HG03460 (cell line): ENCODE data around the gene EPHA2.

Source experiments
- ATAC-seq: cut with Tn5 transposase; IDR thresholded peaks from one replicate; pipeline ENCODE4 v1.9.1; 2021; ENCODE audit not compliant: unreplicated experiment

Gene EPHA2

DNA sequence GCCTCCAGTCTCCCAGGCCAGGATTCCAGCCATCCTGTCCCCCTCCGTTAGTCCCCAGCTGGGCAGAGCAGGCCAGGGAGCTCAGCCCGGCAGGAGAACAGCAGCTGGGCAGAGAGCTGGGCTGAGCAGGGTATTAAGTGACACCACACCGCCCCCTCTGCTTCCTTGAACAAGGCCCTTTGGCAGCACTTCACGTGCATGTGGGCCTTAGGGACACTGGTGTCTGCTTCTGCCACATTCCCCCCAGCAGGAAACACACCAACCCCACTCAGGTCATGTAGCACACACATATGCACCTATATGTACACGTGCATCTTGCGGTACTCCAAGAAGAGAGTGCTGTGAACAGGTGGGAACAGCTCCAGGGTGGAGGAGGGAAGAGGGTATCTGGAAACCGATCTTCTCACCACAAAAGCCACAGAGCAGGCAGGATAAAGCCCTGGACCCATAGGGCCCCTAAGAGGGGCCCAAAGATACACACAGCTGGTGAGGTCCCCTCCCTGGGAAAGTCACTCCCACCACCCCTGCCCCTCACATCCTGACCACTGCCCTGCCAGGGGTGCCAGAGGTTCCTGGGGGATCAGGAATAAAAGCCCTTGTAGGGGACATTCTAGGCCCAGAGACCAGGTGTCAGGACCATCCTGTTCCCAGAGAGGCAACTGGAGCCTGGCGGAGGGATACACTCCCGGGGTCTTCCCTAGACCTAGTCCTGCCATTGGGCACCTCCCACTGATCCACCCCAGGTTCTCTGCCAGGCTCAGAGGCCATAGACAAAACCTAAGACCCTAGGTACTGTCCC is 4.5 kb downstream of the EPHA2 start:
- ATAC-seq: no peak

DNA sequence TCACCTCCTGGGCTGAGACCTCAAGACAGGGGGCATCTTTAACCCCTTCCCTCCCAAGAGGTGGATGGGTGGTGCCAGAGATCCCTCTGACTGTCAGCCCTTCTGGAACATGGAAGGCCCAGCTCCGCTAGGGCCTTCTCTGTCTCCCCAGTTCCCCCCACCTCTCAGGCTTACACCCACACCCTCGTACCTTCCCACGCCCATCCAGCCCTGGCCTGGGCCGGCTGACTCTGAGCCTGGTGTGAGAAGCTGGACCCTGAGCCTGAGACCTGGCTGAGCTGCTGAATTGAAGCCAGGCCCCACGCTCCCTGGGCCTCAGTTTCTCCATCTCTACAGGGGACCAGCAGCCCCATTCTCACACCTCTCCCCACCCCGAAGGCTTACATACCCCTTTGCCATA is 5.4 kb downstream of the EPHA2 start:
- ATAC-seq: no peak

DNA sequence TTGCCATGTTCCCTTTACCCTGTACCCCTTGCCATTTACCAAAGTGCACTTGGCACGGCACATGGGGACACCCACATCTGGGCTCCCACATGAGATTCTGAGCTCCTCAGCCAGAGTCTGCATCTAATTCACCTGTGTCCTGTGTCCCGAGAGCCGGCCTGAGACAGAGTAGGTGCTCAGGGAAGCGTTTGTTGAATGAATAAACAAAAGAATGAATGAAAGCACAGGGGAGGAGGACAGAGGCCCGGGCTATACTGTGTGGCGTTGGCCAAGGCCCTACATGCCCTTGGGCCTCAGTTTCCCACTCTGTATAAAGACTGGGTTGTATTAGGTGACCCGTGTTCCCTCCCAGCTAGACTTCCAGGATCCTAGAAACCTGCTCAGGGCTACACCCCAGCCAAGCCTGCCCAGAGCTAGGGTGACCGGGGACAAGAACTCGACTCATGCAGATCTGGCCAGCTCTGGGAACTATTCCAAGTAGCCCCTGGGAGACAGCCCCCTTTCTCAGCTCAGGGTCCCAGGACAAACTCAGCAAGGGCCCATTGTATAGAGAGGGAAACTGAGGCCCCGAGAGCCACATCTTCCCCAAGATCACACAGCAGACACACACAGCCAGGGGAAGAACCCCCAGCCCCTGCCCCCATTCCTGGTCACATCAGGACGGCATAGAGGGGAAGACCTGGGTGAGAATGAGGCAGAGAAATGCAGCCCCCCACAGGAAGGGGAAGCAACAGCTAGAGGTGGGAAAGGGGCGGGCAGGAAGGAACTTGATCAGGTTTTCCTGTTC is 6.0 kb downstream of the EPHA2 start:
- no peak for ATAC-seq

DNA sequence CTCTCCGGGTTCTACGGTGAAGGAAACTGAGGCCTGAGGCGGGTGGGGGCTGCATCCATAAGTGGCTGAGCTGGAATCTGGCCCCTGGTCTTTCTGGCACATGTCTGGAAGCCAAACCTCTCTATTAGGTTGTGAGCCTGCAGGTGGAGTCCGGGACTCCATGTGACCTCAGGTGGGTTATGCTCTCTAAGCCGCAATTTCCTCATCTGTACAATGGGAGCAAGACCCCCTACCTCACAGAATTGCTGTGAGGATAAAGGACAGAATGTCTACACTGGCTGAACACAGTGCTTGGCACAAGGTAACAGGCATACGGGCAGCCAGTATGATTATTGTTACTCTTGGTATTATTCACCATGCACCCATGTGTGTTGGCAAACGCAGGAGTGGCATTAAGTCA is 6.7 kb downstream of the EPHA2 start:
- ATAC-seq: no peak

DNA sequence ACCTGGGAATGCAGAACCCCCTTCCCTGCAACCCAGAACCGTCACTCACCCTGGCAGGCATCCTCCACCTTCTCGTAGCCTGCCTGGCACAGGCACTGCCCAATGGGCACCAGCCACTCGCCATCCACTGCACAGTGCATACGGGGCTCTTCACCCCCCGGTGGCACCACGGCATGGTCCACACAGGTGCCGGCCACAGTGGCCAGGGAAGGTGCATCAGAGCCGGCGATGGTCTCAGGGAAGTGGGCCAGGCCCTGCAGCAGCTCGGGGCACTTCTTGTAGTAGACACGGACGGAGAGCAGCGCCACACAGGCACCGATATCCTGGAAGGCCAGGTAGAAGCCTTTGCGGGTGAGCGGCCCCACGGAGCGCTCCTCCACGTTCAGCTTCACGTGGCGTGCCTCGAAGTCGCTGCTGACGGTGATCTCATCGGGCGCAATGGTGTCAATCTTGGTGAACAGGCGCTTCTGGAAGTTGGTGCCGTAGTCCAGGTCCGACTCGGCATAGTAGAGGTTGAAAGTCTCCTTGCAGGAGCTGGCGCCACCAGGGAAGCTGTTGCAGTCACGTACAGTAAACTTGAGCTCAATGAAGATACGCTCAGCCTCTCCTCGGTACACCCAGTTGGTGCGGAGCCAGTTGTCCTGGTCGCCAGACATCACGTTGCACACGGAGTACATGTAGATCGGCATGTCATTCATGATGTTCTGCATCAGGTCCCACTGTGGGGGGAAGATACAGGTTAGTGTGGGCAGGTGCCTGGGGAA is 7.4 kb downstream of the EPHA2 start:
- ATAC-seq: no peak

DNA sequence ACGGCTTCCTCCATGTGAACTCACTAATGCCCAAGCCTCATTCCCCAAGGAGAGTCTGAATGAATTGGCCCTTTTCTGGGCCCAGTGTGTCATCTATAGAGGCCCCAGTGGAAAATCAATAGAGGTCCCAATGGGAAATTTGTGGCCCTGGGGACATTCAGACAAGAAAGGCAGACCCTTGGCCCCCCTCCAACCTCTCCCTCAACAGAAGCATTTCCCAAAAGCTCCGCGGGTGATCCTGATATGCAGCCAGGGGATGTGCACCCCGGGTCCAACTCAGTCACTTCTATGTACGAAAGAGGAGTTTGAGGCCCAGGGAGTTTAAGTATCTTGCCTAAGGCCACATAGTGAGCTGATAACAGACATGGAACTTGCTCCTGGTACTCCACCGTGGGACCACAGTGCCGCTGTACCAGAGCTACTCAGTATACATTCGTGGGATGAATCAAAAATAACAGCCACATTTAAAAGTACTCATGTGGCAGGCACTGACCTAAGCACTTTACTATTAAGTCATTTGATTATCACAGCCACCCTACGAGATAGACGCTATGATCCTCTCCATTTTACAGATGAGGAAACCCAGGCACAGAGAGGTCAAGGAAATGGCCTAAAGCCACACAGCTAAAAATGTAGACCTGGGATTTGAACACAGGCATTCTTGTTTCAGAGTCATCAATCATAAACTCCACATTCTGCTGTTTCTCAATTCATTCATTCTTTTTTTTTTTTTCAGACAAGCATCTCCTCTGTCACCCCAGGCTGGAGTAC is 8.5 kb downstream of the EPHA2 start:
- ATAC-seq: no peak

DNA sequence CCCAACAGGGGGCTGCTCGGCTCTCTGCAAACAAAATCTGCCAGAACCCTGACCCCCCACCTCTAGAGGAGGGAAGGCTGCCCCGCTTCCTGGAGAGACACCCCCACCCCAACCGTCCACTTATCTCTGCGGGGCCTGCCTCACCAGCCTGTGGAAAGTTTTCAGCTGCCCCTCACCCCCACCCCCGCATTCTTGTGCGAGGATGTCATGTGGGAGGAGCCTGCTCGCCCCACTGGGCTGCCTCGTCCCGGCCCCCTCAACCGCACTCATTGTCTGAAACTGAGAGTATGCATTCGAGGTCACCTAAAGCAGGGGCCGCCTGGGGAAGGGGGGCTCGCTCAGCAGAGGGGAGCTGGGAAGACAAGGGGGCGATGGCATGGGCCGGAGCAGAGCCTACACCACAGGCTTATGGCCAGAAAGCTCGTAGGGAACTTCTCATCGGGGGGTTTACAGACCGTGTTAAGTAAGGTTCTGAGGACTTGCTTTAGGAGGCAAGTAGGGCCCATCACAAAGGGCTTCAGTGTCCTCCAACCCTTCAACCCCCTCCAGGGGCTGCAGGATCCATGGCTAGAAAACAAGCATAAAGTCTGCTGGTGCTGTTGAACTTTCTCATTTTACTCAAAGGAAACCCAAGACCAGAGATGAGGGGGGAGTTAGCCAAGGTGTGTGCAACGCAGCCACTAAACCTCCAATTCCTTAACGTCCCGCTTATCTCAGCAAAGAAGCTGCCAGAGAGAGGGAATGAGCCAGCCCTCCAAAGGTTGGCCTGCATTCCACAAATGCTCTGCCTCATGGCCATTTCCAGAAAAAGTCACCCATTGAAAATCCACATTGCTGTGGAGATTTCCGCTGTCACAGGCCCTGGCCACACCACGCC is 9.4 kb downstream of the EPHA2 start:
- no peak for ATAC-seq

DNA sequence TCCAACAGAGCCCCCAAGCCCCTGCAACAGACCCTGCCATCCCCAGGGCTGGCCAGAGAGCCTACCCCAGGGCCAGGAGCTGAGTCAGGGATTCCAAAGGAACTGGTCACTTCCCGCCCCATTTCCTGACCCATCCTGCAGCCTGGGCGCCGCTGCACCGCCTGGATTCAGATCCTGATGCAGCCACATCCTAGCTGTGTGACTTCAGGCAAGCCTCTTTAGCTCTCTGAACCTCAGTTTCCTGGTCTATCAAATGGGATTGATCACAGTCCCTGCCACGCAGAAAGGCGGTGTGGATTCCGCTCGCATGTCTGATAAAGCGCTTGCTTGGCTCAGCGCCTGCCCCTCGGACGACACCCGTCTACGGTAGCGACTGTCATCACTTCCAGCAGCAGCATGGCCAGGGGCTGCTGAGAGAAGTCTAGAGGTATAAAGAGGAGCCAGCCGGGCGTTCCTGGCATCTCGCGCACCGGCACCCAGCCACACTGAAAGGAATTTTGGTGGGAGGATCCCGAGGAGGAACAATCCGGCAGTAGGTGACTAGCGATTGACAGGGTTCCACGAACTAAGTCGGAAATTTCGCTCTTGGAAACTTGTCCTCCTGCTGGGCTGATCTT is 10.1 kb downstream of the EPHA2 start:
- ATAC-seq: no peak

DNA sequence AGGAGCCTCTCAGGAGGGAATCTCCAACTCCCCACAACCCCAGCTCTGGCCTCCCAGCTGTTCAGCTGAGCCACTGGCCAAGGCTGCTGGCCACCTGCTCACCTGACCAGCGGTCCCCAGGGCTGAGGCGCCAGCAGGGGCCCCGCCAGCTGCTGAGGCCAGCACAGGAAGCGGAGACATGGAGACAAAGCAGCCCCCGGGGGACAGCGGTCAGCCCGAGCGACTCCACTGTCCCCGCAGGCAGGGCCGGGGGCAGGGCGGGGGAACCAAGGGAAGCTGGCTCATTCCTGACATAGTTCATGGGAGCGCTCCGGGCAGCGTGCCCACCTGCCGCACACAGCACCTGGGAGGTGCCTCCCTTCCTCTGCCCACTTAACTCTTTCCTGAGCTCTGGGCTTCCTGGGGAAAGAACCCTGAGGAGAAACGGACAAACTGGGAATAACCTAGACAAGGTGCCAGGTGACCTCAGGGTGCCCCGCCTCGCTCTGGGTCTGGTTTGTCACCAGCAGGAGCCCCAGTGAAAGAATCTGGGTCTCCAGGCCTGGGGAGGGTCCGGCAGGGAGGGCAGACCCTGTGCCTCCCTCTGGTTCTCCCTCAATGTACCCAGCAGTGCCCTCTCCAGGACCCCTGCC is 10.7 kb downstream of the EPHA2 start:
- no peak for ATAC-seq

DNA sequence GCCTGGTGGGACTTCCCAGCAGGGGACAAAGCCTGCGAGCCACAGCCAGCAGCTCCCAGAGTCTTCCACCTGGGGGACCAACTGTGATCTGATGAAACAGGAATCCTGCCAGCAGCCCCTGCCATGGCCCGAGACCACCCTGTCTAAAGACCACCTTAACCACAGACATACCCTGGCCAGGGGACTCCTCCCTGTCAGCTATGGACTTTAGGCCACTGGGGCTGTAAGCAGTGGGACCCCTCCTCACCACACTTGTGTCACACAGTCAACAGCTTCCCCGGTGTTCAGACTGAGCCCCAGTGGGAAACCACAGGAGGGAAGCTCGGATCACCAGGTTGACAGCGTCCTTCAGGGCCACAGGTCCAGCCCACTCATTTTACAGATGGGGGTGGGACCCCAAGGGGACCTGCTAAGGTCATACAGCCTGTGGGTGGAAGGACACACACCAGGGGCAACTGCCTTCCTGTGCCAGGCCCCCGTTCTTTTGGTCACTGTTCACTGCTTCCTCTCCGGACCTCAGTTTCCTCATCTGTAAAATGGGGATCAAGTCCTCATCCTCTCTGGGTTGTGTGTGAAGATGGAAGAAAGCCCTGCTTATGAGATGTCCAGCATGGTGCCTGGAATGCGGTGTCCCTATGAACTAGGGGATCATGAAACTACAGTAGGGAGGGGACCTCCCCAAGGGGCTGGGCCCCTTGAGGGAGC is 11.4 kb downstream of the EPHA2 start:
- no peak for ATAC-seq

DNA sequence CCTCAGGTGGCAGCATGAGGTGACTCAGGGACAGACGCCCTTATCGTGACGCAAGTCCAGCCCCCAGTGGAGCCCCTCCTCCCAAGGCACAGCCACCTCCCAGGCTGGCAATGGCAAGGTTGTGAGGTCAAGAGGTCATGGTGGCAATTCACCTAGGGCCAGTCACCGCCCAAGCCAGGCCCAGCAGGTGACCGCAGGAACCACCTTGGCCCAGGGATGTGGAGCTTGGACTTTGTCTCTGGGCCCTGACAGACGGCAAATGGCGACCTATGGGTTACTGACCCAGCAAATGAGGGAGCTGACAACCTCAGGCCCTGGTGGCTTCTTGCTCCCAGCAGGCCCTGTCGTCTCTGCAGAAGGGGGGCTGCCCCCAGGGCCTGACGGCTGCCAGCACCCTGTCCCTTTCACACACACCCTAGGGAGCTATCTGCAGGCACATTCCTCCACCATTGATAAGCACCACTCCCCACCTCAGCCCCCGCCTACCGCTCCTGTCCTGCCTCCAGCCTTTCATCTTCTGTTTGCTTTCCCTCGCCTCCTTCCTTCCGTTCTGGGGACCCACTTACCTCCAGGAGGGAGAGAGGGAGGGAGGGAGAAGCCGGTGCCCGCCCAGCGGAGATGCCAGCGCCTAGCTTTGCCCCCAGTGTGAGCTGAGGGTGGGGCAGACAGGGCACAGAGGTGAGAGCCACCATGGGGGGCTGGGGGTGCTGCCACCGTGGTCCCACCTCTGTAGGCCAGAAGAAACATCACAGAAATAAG is 12.1 kb downstream of the EPHA2 start:
- ATAC-seq: no peak

DNA sequence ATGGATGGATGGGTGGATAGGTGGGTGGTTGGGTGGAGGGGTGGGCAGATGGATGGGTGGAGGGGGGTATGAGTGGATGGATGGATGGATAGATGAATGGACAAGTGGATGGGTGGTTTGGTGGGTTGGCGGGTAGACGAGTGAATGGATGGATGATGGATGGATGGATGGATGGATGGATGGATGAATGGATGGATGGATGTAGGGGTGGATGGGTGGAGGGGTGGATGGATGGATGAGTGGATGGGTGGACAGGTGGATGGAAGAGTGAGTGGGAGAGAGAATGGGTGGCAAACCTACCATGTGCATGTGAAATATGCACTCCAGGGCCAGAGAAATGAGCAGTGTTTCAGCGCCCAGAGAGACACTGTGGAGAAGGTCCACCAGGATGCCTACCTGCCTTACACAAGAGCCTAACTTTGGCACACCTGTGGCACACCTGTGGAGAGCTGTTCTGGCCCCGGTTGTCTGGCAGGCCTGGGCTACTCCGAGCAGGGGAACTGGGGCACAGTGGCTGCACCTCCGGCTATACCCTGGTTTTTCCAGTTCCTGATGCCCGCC is 12.8 kb downstream of the EPHA2 start:
- ATAC-seq: no peak

DNA sequence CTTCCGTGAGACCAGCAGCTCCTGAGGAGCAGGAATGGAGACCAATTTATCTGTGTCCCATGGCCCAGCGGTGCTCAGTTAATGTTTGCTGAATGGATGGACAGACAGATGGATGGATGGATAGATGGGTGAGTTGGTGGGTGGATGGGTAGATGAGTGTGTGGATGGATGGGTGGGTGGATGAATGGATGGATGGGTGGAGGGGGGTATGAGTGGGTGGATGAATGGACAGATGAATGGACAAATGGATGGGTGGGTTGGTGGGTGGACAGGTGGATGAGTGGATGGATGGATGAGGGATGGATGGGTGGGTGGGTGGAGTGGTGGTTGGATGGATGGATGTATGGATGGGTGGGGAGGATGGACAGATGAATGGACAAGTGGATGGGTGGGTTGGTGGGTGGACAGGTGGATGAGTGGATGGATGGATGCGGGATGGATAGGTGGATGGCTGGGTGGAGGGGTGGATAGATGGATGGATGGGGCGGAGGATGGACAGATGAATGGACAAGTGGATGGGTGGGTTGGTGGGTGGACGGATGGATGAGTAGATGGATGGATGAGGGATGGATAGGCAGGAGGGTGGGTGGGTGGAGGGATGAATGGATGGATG is 13.4 kb downstream of the EPHA2 start:
- no peak for ATAC-seq

DNA sequence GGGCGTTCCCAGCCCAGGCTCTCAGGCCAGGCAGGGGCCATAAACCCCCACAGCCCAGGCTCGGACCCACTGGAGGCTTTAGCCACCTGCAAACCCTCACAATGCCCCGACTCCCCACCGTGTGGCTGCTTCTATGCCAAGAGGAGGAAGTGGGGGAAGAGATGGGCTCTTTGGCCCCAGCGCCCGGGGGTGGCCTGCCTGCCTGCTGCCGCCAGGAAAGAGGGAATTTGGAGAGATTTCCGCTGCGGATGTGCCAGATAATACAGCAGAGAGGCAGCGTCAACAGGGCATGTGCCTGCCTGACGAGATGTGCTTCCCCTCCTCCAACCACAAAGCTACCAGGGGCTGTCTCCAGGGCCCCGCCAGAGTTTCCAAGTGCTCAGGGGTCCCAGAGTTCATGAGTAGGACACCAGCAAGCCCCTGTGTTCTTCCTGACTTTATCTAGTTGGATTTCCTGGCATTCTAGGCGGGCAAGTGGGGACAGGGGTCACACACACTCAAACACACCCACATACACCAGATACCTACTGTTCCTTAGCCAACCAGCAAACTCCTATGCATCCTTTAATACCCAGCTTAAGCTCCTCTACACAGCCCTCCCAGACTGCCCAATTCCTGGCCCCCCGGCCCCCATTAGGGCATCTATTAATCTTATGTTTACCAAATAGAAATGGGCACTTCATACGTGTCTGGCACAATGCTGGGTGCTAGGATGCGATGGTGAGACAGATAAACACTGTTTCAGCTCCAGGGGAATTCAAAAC is 14.1 kb downstream of the EPHA2 start:
- ATAC-seq: no peak

DNA sequence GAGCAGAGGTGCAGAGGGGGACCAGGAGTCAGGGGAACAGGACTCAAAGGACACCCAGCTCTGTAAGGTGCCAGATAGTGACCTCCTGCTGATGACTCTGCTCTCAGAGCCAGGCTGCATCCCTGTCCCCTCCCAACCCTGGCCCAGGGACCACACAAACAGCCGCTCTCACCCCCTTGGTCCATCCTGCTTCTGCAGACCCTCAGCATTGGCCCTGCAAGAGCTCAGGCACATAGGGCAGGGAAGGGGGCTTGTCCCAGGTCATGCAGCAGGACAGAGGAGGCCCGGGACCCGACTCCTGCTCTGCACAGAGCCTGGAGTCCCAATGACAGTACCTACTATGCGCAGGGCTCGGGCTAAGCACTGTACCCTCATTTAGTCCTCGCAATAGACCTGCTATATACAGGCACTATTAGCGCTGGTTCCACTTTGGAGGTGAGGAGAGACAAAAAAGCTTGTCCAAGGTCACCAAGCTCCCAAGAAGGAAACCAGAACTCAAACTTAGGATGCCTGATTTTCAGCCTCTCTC is 15.7 kb downstream of the EPHA2 start:
- ATAC-seq: no peak

DNA sequence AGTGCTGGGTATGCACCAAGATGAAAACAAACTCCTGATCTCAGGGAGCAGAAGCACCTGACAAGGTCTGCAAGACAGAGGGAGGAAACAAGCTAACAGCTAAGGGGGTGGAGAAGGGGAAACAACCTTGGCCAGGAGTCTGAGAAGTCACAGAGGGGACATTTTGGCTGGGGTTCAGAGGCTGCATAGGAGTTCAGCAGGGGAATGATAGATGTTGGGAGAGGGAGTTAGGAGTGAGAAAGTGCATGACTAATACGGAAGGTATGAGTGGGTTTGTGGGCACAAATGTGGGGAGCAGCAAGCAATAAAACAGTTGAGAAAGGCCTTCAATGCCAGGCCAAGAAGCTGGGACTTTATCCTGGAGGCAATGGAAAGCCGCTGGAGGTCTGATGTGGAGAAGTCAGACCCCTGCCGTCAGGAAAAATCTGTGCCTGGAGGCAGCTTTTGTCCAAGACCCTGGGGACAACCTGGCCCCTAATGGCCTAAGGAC is 16.4 kb downstream of the EPHA2 start:
- no peak for ATAC-seq
